Glomerular endothelial cell (primary cell): ENCODE data around the gene CEP72. TPM values are rescaled to one million over a fixed set of nuclear protein-coding genes. Genes with fewer than 3 reads are reported as not detected.
"Not testable (repeated sequence)": the region's sequence is repeated elsewhere in the genome, so short reads cannot be mapped to it uniquely, and the experiment has no call there.

Source experiments
- DNase-seq: peaks from one replicate; pipeline ENCODE4 v3.0.0-alpha.2; 2011; ENCODE audit warnings: low read depth, low spot score; ENCODE audit errors: extremely low read depth
- total RNA-seq: library from RNA; depleted of rRNA; stranded (reverse); fragments of >200 nt; gene quantifications from 2 replicates; pipeline ENCODE4 v1.2.3, GENCODE V29; 2015

Gene CEP72
- total RNA-seq, 1 donor from 2014 or later = 3.3 TPM

- DNase-seq = not testable (repeated sequence)
Measured at GRCh38 chr5:680118-680795, 68.1 kb downstream of the CEP72 start.

GRCh38 chr5:680836-681235 is 68.7 kb downstream of the CEP72 start:
- DNase-seq = not testable (repeated sequence)

- DNase-seq = not testable (repeated sequence)
Measured at GRCh38 chr5:681317-682191, 69.4 kb downstream of the CEP72 start.

GRCh38 chr5:682216-682615 is 70.1 kb downstream of the CEP72 start:
- not testable (repeated sequence) for DNase-seq

- DNase-seq = not testable (repeated sequence)
Measured at GRCh38 chr5:682651-683358, 70.7 kb downstream of the CEP72 start.

GRCh38 chr5:683551-684481 is 71.7 kb downstream of the CEP72 start:
- DNase-seq = no peak

- DNase-seq = no peak
Measured at GRCh38 chr5:684751-685216, 72.6 kb downstream of the CEP72 start.

GRCh38 chr5:685262-686171 is 73.4 kb downstream of the CEP72 start:
- DNase-seq = no peak

- DNase-seq = not testable (repeated sequence)
Measured at GRCh38 chr5:686172-686523, 74.0 kb downstream of the CEP72 start.

- not testable (repeated sequence) for DNase-seq
Measured at GRCh38 chr5:686936-687335, 74.8 kb downstream of the CEP72 start.

GRCh38 chr5:688348-689010 is 76.3 kb downstream of the CEP72 start:
- not testable (repeated sequence) for DNase-seq

GRCh38 chr5:690293-690692 is 78.2 kb downstream of the CEP72 start:
- not testable (repeated sequence) for DNase-seq

GRCh38 chr5:691049-691448 is 78.9 kb downstream of the CEP72 start:
- DNase-seq = not testable (repeated sequence)

GRCh38 chr5:691817-692528 is 79.8 kb downstream of the CEP72 start:
- no peak for DNase-seq

- DNase-seq = not testable (repeated sequence)
Measured at GRCh38 chr5:692529-693041, 80.4 kb downstream of the CEP72 start.

GRCh38 chr5:693271-694041 is 81.3 kb downstream of the CEP72 start, which contains the start of gene TPPP:
TPPP (minus strand) TSS chr5:693352; CDS start chr5:678060, 15,292 bp downstream.
- DNase-seq = not testable (repeated sequence)

GRCh38 chr5:694042-694431 is 81.9 kb downstream of the CEP72 start:
- not testable (repeated sequence) for DNase-seq
